Measurements from ENCODE around the gene NCOR2.
A peak's percentile ranks its signal among the peaks of the same experiment; 100 is the strongest.

Gene NCOR2

GRCh38 chr12:124566997-124567672 lies at the start of gene NCOR2:
TSS of gene NCOR2 (minus strand) at chr12:124567612. CDS start at chr12:124495251, 72,361 bp downstream.
- DNase-seq (ENCODE audit: low read depth in 2 of 2) = peak in 1 of 2 donors; percentile 39

GRCh38 chr12:124616394-124617221 lies 49.2 kb upstream of the NCOR2 start:
- DNase-seq (ENCODE audit: low read depth in 2 of 2) = no peak

- DNase-seq (ENCODE audit: low read depth in 2 of 2) = no peak
These were observed 47.3 kb upstream of the NCOR2 start for GRCh38 chr12:124614512-124615292.

- no peak for DNase-seq (ENCODE audit: low read depth in 2 of 2)
These were observed 45.8 kb upstream of the NCOR2 start for GRCh38 chr12:124613151-124613585.

- no peak for DNase-seq (ENCODE audit: low read depth in 2 of 2)
These were observed 44.9 kb upstream of the NCOR2 start for GRCh38 chr12:124612410-124612680.

GRCh38 chr12:124611559-124612409 lies 44.4 kb upstream of the NCOR2 start:
- no peak for DNase-seq (ENCODE audit: low read depth in 2 of 2)

- DNase-seq (ENCODE audit: low read depth in 2 of 2) = no peak
These were observed 43.5 kb upstream of the NCOR2 start for GRCh38 chr12:124610629-124611558.

- no peak for DNase-seq (ENCODE audit: low read depth in 2 of 2)
These were observed 42.7 kb upstream of the NCOR2 start for GRCh38 chr12:124610021-124610612.

- peak; percentile 43 to 54 for DNase-seq (ENCODE audit: low read depth in 2 of 2)
These were observed 41.9 kb upstream of the NCOR2 start for GRCh38 chr12:124609041-124609989.

- no peak for DNase-seq (ENCODE audit: low read depth in 2 of 2)
These were observed 41.0 kb upstream of the NCOR2 start for GRCh38 chr12:124608450-124608870.

GRCh38 chr12:124607681-124608425 lies 40.4 kb upstream of the NCOR2 start:
- DNase-seq (ENCODE audit: low read depth in 2 of 2) = no peak

- DNase-seq (ENCODE audit: low read depth in 2 of 2) = no peak
These were observed 38.7 kb upstream of the NCOR2 start for GRCh38 chr12:124605883-124606774.

GRCh38 chr12:124605150-124605882 lies 37.9 kb upstream of the NCOR2 start:
- no peak for DNase-seq (ENCODE audit: low read depth in 2 of 2)

GRCh38 chr12:124604264-124604680 lies 36.9 kb upstream of the NCOR2 start:
- no peak for DNase-seq (ENCODE audit: low read depth in 2 of 2)

GRCh38 chr12:124603831-124604251 lies 36.4 kb upstream of the NCOR2 start:
- no peak for DNase-seq (ENCODE audit: low read depth in 2 of 2)

GRCh38 chr12:124603100-124603541 lies 35.7 kb upstream of the NCOR2 start:
- DNase-seq (ENCODE audit: low read depth in 2 of 2) = no peak
